A673 (cell line): ENCODE data around the gene TOPBP1. TPM values are rescaled to one million over a fixed set of nuclear protein-coding genes. Genes with fewer than 3 reads are reported as not detected.

Experiments
- BruUV-seq: library from RNA; stranded (reverse); fragments of 400-500 nt; replicated peaks from 2 replicates; lab custom pipeline; 2021; lab: Mats Ljungman, UMichigan
- CTCF ChIA-PET: fragments of 300-600 bp; sonication (Branson Sonifier 250); formaldehyde crosslinking; loops from one replicate; lab custom pipeline; 2022; ENCODE audit warnings: antibody characterized with exemption; lab: Charles Lee
- POLR2A ChIA-PET: fragments of 300-600 bp; sonication (Branson Sonifier 250); formaldehyde crosslinking; loops from one replicate; lab custom pipeline; 2022; ENCODE audit warnings: antibody characterized with exemption; ENCODE audit not compliant: low non-redundant PET; lab: Charles Lee
- DNase-seq: peaks from one replicate; pipeline ENCODE4 v3.0.0-alpha.2; 2015; ENCODE audit warnings: low spot score
- H3K27ac ChIP-seq: fragments of 200-600 bp; sonication (generic); 2 replicates; pipeline ENCODE4 v1.5.1; 2016; ENCODE audit warnings: mixed run types, low read depth, mild to moderate bottlenecking, mixed read lengths, antibody characterized with exemption, low read length; ENCODE audit not compliant: poor library complexity, severe bottlenecking
- H3K27me3 ChIP-seq: fragments of 200-600 bp; sonication (generic); replicated peaks from 2 replicates; pipeline ENCODE4 v1.6.1; 2017; ENCODE audit warnings: mixed run types, low read depth, mild to moderate bottlenecking, mixed read lengths, antibody characterized with exemption, low read length; ENCODE audit not compliant: insufficient read depth, poor library complexity
- H3K36me3 ChIP-seq: fragments of 200-600 bp; sonication (generic); 2 replicates; pipeline ENCODE4 v1.6.1; 2016; ENCODE audit warnings: mixed run types, mild to moderate bottlenecking, mixed read lengths, antibody characterized with exemption, low read length; ENCODE audit not compliant: insufficient read depth, poor library complexity, severe bottlenecking
- H3K4me1 ChIP-seq: fragments of 200-600 bp; sonication (generic); 2 replicates; pipeline ENCODE4 v1.6.1; 2017; ENCODE audit warnings: mixed run types, mild to moderate bottlenecking, mixed read lengths, antibody characterized with exemption, low read length; ENCODE audit not compliant: insufficient read depth, poor library complexity, severe bottlenecking
- H3K4me3 ChIP-seq: fragments of 200-600 bp; sonication (generic); 2 replicates; pipeline ENCODE4 v1.5.1; 2016; ENCODE audit warnings: low read depth, mixed run types, mild to moderate bottlenecking, mixed read lengths, low read length; ENCODE audit not compliant: poor library complexity, severe bottlenecking
- H3K9me3 ChIP-seq: fragments of 200-600 bp; sonication (generic); 2 replicates; pipeline ENCODE4 v1.6.1; 2016; ENCODE audit warnings: mixed run types, low read depth, mild to moderate bottlenecking, mixed read lengths, antibody characterized with exemption, low read length; ENCODE audit not compliant: poor library complexity, severe bottlenecking
- EZH2 ChIP-seq: fragments of 200-600 bp; sonication (generic); IDR thresholded peaks from 2 replicates; pipeline ENCODE4 v1.6.1; 2017; ENCODE audit warnings: borderline replicate concordance, low read depth, mild to moderate bottlenecking, mixed read lengths, antibody characterized with exemption, low read length; ENCODE audit not compliant: poor library complexity, severe bottlenecking
- intact Hi-C: fragments of 100-400 bp; cut with micrococcal nuclease; formaldehyde crosslinking; loops from one replicate; pipeline ENCODE4 v1.10.0; 2022; ENCODE audit not compliant: unreplicated experiment
- total RNA-seq: library from RNA; stranded (reverse); gene quantifications from 2 replicates; pipeline ENCODE4 v1.2.3, GENCODE V29; 2021
- TF ChIP-seq, protein P1 (sequence below): fragments of 300-800, 200-600 bp; sonication (generic); conservative IDR thresholded peaks from 2 replicates; pipeline ENCODE4 v1.5.1; 2017; ENCODE audit warnings: low read depth, mild to moderate bottlenecking, antibody characterized with exemption, low read length, moderate library complexity, mixed read lengths

The TOPBP1 gene
- total RNA-seq, 1 experiment from 2014 or later = 59.8 TPM

DNA sequence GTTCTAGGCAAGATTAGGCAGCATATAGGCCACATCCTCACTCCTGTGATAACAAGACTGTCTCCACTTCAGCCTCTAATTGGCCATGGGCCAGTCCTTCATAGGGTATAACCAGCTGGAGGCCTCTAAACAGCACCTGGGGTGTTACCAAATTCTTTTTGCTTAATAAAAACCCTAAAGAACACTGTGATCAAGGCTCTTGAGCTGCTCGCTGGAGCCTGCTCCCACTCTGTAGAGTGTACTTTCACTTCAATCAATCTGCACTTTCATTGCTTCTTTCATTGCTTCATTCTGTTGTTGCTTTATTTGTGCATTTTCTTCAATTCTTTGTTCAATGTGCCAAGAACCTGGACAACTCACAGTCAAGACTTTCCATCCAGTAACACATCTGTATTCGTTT lies 36.2 kb upstream of the TOPBP1 start:
- H3K27me3 ChIP-seq = no peaks in the 10 kb centered on the region
- no peaks in the 10 kb centered on the region for H3K9me3 ChIP-seq
- no peaks in the 10 kb centered on the region for H3K4me1 ChIP-seq
- no peak for DNase-seq
- intact Hi-C loops = no loop called here
- CTCF ChIA-PET = no interaction called here
- no peak for TF ChIP-seq EZH2
- TF ChIP-seq, protein P1, sequence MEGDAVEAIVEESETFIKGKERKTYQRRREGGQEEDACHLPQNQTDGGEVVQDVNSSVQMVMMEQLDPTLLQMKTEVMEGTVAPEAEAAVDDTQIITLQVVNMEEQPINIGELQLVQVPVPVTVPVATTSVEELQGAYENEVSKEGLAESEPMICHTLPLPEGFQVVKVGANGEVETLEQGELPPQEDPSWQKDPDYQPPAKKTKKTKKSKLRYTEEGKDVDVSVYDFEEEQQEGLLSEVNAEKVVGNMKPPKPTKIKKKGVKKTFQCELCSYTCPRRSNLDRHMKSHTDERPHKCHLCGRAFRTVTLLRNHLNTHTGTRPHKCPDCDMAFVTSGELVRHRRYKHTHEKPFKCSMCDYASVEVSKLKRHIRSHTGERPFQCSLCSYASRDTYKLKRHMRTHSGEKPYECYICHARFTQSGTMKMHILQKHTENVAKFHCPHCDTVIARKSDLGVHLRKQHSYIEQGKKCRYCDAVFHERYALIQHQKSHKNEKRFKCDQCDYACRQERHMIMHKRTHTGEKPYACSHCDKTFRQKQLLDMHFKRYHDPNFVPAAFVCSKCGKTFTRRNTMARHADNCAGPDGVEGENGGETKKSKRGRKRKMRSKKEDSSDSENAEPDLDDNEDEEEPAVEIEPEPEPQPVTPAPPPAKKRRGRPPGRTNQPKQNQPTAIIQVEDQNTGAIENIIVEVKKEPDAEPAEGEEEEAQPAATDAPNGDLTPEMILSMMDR = no peak
- no peak overlapping the region for H3K4me3 ChIP-seq
- POLR2A ChIA-PET = no interaction called here
- no peak overlapping the region for H3K27ac ChIP-seq
- no TSS peak for BruUV-seq
- no peaks in the 10 kb centered on the region for H3K36me3 ChIP-seq

GRCh38 chr3:133695560-133696171 lies 33.9 kb upstream of the TOPBP1 start:
- TF ChIP-seq, protein P1 = no peak
- no peak for TF ChIP-seq EZH2
- POLR2A ChIA-PET = no interaction called here

DNA sequence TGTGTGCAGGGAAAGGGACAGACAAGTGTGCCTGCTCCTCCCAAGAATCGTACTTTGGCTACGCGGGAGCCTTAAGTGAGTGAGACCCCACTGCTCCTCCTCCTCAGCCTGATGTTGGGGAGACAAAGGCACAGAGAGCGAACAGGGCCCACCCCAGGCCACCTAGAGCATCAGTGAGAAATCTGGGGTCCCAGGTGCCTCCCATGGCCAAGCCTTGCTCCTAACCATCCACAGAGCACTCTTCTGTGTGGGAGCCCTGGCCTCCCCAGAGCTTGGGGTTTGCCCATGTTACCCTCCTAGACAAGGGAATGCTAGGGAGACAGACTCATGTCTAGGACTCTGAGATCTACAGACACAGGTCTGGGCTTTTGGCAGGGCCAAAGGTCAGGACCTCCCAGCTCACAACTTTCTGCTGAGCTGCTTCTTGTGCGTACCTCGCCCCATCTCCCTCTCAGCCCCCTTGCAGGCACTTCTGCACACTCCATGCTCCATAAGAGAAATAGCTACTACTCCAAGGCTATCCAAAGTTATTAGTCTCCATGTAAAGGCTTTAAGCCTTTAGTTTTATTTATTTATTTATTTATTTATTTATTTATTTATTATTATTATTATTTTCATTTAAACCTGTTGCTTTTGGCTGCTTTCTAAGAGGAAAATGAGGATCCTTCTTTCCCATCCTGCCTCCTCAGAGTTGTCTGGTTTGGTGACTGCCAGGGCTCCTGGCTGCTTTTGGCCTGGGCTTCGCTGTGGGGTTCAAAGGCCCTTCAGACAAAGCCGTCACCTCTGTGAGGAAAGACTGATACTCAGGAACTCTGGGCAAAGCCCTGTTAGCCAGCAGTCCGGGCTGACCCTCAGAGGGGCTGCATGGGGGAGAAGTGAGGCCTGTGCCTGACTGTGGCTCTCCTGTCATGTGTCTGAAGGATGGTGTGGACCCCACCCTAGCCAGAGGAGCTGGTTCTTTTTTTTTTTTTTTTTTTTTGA lies 32.8 kb upstream of the TOPBP1 start:
- Histone ChIP-seq H3K27me3 (peaks cover 5% of the 10 kb centered on the region), H3K36me3 (no peaks in the 10 kb centered on the region), H3K27ac (no peak overlapping the region), H3K4me1 (no peaks in the 10 kb centered on the region), H3K9me3 (no peaks in the 10 kb centered on the region), H3K4me3 (no peak overlapping the region)
- CTCF ChIA-PET = no interaction called here
- POLR2A ChIA-PET = no interaction called here
- intact Hi-C loops = no loop called here
- BruUV-seq = no TSS peak
- DNase-seq = no peak
- no peak for TF ChIP-seq EZH2
- TF ChIP-seq, protein P1 = no peak

More at GRCh38 chr3:133695560-133696171, 33.9 kb upstream of the TOPBP1 start:
- Histone ChIP-seq H3K4me1 (no peaks in the 10 kb centered on the region), H3K27me3 (no peaks in the 10 kb centered on the region), H3K9me3 (no peaks in the 10 kb centered on the region), H3K27ac (no peak overlapping the region), H3K36me3 (no peaks in the 10 kb centered on the region), H3K4me3 (no peak overlapping the region)
- intact Hi-C loops = no loop called here
- DNase-seq = no peak
- CTCF ChIA-PET = no interaction called here
- BruUV-seq = no TSS peak
